Endometrium (tissue), 2 donors: ENCODE results near the gene ZMYND19.
"Not testable (repeated sequence)": the region's sequence is repeated elsewhere in the genome, so short reads cannot be mapped to it uniquely, and the experiment has no call there.

Source experiments
- FAIRE-seq: peaks from 2 replicates; lab custom pipeline; 2012; peaks lifted over from hg19 to GRCh38; lab: Jason Lieb, UNC
- donor health status: control.
- donor health status: control.

ZMYND19 gene

DNA sequence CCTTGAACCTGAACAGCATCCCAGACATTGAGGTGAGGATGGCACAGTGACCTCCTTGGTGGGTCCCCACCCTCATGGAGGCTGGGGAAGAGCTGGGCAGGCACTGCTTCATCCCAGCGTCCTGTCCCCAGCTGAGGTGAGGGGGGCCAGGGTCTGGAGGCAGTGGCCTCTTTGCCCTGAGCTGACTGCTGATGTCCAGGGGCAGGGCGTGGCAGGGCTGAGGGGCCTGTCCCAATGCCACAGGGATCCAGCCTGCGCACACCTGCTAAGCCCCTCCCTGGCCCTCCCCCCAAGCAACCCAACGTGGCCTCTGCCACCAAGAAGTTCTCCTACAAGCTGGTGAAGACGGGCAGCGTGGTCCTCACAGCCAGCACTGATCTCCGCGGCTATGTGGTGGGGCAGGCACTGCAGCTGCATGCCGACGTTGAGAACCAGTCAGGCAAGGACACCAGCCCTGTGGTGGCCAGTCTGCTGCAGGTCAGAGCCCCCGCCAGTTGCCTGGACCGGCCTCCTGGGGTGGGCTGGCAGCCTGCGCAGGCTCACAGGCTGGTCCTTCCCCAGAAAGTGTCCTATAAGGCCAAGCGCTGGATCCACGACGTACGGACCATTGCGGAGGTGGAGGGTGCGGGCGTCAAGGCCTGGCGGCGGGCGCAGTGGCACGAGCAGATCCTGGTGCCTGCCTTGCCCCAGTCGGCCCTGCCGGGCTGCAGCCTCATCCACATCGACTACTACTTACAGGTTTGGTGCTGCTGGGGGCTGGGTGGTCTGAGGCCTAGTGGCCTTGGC lies 23.6 kb upstream of the ZMYND19 start:
- no peak for FAIRE-seq

DNA sequence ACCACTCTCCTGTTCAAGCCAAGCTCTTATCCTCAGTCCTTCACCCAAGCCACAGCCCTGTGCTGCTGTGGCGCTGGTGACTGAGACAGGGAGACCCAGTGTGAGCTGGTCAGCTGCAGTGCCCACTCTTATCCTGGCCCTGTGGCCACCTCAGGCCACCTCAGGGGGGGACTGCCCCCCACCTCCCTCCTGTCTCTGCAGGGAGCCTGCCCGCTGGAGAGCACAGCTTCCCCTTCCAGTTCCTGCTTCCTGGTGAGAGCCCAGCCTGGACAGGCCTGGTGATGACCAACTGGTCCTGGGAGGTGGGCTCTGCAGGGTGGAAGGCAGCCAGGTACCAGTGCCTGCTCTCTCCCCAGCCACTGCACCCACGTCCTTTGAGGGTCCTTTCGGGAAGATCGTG lies 22.9 kb upstream of the ZMYND19 start:
- FAIRE-seq, result no peak

DNA sequence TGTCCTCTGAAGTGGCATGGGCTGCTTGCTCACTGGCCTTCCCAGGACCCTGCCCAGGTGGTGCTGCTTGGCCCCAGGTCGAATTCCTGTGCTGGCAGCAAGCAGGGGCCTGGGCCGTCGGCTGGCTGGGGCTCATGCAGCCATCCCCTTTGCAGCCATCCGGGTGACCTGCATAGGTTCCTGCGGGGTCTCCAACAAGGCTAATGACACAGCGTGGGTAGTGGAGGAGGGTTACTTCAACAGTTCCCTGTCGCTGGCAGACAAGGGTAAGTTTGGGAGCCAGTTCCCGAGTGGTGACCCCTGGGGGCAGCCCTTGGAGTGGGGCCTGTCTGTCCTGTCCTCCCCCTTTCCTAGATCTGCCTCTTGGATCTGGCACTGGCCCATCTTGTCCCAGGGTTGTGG lies 22.4 kb upstream of the ZMYND19 start:
- FAIRE-seq, result no peak

DNA sequence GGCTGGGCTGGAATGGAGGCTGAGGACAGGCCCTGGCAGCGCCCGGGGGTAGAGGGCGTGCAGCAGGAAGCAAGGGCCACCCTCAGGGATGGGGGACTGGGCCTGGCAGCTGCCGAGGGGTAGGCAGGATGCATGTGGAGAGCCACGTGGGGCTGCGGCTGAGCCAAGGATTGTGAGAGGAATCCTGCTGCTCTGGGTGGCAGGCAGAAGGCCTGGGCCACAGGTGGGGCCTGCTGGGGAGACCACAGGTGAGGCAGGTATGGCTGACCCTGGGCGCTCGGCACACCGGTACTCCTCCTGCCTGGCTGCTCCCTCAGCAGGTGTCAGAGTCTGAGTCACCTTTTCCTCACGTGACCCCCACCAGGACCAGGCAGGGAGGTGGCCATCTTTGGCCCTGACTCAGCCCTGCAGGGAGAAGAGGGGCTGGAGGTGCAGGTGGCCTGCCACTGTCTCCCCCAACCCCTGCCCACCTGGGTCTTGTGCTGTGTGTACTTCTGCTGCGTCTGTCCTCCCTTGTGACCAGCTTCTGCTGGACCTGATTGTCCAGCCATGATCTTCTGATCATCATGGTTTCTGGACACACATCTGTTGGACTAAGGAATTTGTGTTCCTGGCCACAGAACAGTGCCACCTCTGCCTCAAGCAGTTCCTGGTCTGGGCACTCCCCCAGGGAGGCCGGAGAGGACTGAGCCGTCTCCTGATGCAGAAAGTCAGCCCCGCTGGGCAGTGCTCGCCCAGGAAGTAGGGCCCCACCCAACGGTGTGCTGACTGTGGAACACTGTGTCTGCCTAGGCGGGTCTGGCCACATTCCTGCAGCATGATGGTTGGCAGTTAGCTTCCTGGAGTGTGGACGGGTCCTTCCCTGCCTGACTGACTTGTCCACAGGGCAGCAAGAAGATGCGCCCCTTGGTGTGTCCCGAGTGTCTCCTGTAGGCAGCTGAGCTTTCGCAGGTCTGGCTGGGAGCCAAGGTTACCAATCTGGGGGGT lies 21.6 kb upstream of the ZMYND19 start:
- FAIRE-seq, result no peak

DNA sequence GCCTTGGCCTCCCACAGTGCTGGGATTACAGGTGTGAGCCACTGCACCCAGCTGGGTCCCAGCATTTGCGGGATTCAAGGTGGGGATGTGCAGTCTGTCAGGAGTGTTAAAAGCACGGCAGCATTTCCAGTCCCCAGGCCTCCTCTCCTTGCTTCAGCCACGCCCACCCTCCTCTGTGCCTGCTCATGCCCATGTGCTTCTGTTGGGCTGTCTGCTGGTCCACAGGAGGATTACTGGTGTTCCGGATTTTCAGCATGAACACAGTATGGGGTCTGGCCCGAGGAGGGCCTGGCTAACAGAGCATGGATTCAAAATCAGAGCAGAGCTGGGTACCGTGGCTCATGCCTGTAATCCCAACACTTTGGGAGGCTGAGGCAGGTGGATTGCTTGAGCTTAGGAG lies 20.6 kb upstream of the ZMYND19 start:
- FAIRE-seq, result no peak

DNA sequence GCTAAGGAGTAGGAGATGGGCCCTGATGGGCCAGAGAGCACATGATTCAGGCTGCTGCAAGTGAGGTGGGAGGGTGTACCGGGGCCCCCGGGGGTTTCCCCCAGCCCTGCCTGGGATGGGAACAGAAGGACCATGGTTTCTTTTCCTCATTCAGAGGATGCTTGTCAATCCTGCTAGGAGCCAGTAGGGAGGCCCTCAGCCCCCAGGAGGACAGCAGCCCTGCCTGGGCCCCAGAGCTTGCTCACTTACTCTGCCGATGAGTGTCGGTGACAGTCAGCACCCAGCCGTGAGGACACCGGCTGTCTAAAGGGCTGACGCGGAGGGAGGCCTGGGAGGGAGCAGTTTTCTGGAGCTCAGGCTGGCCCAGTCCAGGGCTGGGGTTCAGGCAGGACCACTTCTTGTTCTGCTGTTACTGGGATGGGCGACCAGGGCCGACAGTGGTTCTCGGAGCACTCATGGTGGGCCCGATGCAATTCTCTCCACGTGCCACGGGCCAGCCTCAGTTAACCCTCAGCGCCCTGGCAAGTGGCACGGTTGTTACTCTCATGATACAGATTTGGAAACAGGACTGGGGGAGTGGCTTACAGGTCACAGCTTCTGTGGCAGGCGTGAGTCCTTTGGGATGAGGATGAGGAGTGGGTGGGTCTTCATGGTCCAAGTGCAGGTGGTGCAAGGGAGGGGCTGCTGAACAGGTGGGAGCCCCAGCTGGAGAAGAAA lies 17.0 kb upstream of the ZMYND19 start:
- FAIRE-seq, result no peak

DNA sequence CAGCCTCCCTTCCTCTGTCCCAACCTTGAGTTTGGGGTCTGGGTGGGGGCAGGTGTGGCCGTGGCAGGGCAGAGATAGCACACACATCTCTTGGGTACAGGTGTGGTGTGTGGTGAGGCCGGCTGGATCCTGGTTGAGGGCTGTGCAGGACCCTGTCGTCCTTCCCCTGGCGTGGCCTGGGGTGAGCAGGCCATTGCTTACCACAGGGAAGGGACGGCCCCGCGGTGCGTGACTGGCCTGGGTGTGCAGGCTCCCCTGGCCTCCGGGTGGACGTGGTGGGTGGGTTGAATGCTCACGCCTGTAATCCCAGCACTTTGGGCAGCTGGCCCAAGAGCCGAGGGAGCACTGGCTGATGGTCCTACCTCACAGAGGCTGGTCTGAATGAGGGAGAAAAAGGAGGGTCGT lies 16.4 kb upstream of the ZMYND19 start:
- no peak for FAIRE-seq

DNA sequence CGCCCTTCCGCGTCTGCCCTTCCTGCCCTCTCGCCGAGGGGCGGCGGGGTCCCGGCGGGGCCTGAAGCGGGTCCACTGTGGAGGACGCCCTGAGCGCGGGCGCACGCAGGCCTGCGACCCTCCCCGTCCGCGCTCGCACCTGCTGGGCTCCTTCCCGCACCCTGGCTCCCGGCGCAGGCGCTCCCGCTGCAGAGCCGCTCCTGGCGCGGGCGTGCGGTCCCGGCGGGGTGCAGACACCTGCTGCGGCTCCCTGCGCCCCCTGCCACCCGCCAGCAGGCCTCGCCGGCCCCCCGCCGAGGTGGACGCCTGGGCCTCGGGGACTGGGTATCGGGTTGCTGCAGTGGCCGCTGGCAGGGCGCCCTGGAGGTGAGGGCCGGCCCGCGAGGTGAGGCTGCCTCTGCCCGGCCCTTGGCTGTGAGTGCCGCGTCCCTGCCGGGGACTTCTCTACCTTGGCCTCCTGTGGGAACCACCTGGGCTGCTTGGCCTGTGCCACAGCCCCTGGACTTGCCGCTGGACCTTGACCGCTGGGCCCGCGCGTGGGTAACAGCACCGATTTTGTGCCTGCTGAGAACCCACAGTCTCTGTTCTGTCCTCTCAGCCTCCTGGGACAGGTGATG lies 15.8 kb upstream of the ZMYND19 start:
- FAIRE-seq, result no peak

DNA sequence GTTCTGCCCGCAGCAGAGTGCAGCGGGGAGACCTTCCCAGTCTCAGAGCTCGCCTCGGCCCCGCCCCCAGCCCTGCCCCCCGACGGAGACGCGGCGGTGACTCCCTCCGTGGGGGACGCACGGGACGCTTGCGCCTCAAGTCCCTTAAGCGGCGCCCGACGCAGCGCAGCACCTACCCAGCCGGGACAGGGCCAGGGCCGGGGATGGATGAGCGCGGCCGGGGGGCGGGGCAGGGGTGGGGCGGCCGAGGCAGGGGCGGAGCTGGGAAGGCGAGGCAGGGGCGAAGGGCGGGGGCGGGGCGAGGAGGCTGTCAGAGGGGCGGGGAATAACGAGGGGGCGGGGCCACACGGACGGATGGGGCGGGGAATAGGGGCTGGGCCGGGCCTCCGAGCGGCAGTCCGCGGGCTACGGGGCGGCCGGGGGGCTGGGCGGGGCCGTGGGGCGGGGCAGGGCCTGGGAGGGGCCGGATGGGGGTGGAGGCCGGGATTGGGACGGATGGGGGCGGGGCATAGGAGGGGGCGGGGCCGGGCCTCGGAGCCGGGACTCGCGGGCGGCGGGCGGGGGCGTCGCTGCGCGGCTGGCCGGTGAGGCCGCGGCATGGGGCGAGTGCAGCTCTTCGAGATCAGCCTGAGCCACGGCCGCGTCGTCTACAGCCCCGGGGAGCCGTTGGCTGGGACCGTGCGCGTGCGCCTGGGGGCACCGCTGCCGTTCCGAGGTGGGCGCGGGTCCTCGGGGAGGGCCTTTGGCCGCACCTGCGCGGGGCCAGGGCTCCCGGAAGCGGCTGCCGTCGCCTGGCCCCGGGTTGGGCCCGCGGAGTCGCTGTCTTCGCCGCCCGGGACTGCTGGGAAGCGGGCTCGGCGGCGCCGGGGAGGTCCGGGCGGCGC lies 15.1 kb upstream of the ZMYND19 start, which contains the start of gene ARRDC1:
ARRDC1 (plus strand) TSS at position 566 of the 884 bp plus-strand sequence; CDS start at position 598, 32 bp downstream.
- FAIRE-seq, result no peak

DNA sequence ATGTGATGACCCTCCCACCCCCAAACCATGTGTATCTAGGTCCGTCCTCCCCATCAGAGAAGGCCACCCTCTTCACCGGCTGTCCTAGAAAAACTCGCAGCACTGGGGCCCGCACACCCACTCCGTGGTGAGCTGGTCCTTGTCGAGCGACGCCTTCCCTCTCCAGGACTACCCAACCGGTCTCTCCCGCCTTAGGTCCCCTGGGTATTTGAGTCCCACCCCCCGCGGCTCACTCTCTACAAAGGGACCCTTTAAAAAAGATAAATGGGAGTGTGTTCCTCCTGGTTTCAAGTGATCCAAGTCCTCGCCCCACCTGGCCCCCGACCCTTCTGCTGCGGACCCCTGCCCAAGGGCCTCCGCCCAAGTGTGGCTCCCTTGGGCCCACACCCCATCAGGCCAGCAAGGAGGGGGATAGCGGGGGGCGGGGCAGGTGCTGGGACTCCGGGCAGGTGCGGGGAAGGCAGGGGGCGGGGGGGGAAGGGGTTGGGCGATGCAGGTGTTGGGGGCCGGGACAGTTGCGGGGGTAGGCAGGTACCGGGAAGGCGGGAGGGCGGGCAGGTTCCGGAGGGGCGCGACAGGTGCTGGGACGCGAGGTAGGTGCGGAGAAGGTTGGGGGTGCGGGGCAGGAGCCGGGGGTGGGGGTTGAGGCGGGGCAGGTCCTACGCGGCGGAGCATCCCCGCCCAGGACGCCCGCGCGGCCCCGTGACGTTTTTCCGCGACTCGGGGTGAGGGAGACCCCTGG lies 14.2 kb upstream of the ZMYND19 start:
- FAIRE-seq, result no peak

DNA sequence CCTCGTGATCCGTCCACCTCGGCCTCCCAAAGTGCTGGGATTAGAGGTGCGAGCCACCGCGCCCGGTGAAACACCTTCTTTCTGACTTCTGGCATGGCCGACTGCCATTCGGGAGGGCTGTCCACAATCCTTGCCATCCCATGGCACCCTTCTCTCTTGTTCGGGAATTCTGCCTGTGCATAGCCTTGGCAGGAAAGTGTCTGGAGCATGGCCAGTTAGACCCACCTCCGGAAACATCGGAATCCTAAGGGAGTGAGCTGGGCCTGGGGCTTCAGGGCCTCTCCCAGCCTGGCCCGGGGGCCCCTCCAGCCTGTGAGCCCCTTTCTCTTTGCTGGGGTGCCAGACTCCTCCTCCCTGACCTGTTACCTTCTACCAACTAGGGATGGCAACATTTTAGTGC lies 13.6 kb upstream of the ZMYND19 start:
- FAIRE-seq, result no peak

DNA sequence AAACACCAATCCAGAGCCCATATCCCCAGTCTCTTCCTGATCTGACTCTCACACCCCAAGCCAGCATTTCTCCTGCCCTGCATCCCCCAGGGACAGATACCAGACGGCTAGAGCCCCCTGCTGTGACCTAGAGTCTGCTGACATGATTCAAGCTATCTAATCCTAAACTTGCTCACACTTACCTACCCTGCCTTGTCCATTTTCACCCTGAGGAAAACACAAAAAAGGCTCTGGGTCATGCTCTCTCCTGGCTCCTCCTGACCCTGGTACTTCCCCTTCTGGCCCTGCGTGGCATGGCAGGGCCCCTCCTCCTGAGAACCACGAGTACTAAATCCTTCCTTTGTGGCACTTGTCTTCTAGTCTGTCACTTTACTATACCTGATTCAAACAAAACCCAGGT lies 12.3 kb upstream of the ZMYND19 start:
- FAIRE-seq, result no peak

DNA sequence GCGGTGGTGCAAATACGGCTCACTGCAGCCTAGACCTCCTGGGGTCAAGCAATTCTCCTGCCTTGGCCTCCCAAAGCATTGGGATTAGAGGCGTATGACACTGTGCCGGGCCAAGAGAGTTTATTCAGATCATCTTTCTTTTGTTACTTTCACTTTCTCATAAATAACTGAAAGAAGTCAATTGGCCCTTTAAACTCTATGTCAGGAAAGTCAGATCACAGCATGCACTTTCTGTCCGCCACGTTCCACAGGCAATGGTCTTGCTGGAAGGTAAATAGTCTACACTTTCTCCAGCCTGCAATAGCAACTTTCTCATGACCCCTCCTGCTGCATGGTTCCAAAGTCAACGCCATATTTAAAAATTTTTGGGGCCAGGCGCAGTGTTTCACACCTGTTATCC lies 8.6 kb upstream of the ZMYND19 start:
- no peak for FAIRE-seq

DNA sequence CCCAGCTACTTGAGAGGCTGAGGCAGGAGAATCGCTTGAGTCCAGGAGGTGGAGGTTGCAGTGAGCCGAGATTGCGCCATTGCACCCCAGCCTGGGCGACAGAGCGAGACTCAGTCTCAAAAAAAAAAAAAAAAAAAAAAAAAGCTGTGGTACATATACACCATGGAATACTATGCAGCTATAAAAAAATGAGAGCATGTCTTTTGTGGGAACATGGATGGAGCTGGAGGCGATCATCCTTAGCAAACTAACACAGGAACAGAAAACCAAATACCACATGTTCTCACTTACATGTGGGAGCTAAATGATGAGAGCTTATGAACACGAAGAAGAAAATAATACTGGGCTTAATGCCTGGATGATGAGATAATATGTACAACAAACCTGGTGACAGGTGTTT lies 6.3 kb upstream of the ZMYND19 start:
- not testable (repeated sequence) for FAIRE-seq

DNA sequence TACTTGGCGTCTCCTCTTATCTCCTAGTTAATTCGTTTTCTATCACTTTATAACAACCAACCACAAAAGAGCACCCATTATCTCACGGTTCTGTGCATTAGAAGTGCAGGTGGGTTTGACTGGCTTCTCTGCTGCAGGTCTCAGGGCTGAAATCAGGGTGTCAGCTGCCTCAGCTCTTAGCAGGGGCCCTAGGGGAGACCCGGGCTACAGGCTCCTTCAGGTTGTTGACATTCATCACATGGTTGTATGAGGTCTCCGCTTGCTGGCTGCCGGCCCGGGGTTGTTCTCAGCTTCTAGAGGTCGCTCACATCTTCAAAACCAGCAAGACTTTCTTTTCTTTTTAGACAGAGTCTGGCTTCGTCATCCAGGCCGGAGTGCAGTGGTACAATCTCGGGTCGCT lies 2.9 kb upstream of the ZMYND19 start:
- FAIRE-seq, result no peak

DNA sequence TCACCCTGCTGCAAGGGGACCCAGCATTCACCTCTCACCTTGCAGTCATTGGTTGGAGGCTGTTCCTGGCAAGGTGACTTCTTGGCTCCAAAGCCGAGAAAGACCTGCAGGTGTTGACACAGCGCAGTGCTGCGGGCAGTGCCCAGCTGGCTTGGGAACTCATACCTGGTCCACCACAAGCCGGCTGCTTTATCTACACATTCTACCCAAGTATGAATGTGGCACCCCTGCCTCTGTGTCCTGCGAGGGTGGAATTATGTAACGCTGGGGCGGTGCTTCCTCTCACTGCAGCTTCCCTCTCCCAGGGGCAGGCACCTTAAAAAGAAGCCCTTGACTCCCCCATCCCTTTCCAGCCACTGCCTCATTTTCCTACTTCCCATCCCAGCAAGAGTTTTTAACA lies 2.5 kb upstream of the ZMYND19 start:
- FAIRE-seq, result no peak

DNA sequence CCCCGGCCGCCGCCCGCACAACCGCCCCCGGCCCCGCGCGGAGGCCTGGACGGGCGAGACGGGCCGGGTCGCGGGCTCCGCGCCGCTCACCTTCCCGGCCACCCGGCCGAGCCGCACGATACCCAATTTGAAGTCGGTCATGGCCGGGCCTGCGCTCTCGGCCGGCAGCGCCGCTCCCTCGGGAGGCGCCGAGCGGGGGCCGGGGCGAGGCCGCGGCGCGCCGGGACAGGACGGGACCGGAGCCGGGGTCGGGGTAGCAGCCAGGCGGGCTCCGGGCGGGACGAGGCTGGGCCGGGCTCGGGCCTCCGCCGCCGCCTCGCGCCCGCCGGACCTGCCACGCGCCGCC lies 216 bp downstream of the ZMYND19 start:
- FAIRE-seq, result no peak

DNA sequence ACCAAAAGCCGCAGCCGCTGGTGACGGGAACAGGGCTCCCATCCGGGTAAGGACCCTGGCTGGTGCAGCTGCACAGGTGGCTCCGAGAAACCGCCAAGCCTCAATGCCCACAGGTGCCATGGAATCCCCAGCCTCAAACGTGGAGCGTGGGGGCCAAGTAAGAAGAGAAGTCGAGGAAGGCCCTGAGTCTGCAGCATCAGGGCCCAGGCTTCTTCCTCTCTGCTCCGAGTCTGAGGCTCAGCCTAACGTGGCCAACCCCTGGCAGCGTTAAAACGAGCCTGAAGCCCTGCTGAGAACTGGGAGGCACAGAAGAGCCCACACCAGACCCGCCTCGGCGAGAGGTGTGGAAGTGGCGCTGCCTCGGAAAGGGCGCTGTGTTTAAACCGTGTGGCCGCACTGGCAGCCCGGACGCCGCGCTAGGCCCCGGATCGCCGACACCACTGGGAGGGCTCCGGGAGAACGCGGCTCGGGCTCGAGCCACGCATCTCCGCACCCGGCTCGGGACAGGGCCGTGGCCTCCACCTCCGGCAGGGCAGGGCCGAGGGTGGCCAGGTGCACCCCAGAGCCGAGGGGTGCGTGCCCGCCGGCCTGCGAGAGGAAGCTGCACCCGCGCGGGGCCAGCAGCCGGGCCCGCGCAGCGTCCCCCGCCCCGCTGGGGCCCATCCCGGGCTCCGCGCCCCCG lies 730 bp downstream of the ZMYND19 start:
- no peak for FAIRE-seq

DNA sequence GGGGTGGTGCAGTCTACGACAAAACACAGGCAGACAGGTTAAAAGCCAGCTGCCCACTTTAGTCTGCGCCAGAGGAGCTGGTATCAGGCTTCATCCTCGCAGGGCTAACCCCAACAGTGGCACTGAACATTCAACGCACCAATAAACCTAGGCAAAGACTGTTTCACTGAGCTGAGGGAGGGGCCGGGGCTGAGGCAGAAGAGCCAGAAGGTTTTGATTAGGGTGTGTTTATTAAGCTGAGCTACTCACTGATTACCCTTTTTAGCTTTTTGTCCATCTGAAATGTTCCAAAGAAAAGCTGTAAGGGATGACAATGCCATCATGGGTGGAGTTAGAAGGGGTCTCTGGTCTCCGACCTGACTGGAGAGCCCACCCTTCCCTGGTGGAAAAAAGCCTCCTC lies 1.4 kb downstream of the ZMYND19 start:
- no peak for FAIRE-seq

DNA sequence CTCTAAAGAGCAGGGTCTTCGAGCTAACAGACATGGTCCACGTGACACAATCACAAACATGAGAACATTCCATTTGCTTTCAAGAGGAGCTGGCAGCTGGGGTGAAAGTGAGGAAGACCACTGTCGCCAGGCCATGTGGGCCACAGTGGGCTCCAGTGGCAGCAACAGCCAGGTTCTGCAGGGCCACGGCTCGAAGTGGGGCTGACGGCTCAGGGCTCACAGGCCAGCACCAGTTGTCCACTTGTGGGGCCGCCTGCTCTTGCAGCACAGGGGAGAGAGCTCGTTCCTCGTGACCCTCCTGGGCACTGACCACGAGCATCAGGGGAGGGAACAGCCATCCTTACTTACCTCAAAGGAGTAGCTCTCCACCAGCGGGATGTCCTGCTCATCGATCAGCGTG lies 2.0 kb downstream of the ZMYND19 start:
- no peak for FAIRE-seq
